ENCODE results near the gene KCNQ1.
A peak's percentile ranks its signal among the peaks of the same experiment; 100 is the strongest.

KCNQ1 gene

DNA sequence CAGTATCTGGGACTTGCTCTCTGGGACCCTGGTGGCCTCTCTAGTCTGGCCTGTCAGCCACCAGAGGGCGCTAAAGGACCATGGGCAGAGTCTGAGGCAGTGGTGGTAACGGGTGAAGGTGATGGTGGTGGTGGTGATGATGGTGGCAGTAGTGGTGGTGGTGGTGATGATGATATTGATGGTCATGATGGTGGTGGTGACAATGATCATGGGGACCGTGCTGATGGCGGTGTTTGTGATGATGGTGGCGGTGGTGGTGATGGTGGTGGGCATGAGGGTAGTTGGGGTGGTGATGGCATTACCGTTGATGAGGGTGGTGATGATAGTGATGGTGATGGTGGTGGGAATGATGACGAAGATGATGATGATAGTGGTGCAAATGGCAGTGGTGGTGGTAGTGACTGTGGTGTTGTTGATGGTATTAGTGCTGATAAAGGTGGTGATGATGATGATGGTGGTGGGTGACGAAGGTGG, 16.4 kb upstream of the KCNQ1 start:
- Histone ChIP-seq H3K27ac (ENCODE audit: low read depth, low read length, poor library complexity, severe bottlenecking) (no peak overlapping the region), H2AFZ (ENCODE audit: low read length) (no peak overlapping the region), H4K20me1 (ENCODE audit: insufficient read depth, low read length) (no peaks in the 10 kb centered on the region), H3K9me3 (ENCODE audit: low read length) (no peaks in the 10 kb centered on the region), H3K4me2 (ENCODE audit: low read length) (no peak overlapping the region), H3K4me3 (ENCODE audit: low read depth, low read length, poor library complexity, severe bottlenecking) (no peak overlapping the region), H3K4me1 (ENCODE audit: insufficient read depth, low read length, severe bottlenecking) (no peaks in the 10 kb centered on the region), H3K27me3 (ENCODE audit: insufficient read depth, low read length) (no peaks in the 10 kb centered on the region), H3K79me2 (ENCODE audit: insufficient read depth, low read length) (no peaks in the 10 kb centered on the region), H3K36me3 (ENCODE audit: insufficient read depth, low read length) (no peaks in the 10 kb centered on the region), H3K9me2 (ENCODE audit: low read depth, low read length) (no peaks in the 10 kb centered on the region), H3F3A (ENCODE audit: insufficient read depth, low read length) (no peaks in the 10 kb centered on the region), H3K9ac (ENCODE audit: low read length) (no peak overlapping the region)
- TF ChIP-seq EZH2 (IDR thresholded peaks at IDR 0.05; ENCODE audit: borderline replicate concordance, low read length): no peak
- TF ChIP-seq, protein P1, sequence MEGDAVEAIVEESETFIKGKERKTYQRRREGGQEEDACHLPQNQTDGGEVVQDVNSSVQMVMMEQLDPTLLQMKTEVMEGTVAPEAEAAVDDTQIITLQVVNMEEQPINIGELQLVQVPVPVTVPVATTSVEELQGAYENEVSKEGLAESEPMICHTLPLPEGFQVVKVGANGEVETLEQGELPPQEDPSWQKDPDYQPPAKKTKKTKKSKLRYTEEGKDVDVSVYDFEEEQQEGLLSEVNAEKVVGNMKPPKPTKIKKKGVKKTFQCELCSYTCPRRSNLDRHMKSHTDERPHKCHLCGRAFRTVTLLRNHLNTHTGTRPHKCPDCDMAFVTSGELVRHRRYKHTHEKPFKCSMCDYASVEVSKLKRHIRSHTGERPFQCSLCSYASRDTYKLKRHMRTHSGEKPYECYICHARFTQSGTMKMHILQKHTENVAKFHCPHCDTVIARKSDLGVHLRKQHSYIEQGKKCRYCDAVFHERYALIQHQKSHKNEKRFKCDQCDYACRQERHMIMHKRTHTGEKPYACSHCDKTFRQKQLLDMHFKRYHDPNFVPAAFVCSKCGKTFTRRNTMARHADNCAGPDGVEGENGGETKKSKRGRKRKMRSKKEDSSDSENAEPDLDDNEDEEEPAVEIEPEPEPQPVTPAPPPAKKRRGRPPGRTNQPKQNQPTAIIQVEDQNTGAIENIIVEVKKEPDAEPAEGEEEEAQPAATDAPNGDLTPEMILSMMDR (IDR thresholded peaks at IDR 0.05; ENCODE audit: low read length): peak; percentile 96

DNA sequence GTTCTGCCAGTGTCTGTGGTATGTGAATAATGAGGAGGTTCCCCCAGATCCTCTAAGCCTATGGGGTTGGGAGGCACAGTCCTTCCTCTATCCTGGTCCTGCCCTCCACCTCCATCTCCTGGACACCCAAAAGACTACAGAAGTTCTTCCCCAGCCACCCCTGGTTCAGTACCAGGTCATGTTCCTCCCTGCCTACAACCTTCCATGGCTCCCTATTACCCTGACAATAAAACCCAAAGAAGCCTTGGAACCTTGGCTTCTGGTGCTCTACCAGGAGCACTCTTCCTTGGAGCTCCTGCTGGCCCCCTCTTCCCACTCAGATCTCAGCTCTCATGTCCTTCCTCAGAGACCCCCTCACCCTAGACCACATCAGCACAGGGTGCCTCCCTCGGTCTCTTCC, 13.4 kb upstream of the KCNQ1 start:
- no peak overlapping the region for H3K4me2 ChIP-seq (ENCODE audit: low read length)
- H3K9ac ChIP-seq (ENCODE audit: low read length): no peak overlapping the region
- no peaks in the 10 kb centered on the region for H3K4me1 ChIP-seq (ENCODE audit: insufficient read depth, low read length, severe bottlenecking)
- H3K9me2 ChIP-seq (ENCODE audit: low read depth, low read length): no peaks in the 10 kb centered on the region
- no peaks in the 10 kb centered on the region for H4K20me1 ChIP-seq (ENCODE audit: insufficient read depth, low read length)
- no peaks in the 10 kb centered on the region for H3F3A ChIP-seq (ENCODE audit: insufficient read depth, low read length)
- no peaks in the 10 kb centered on the region for H3K36me3 ChIP-seq (ENCODE audit: insufficient read depth, low read length)
- no peak overlapping the region for H3K27ac ChIP-seq (ENCODE audit: low read depth, low read length, poor library complexity, severe bottlenecking)
- TF ChIP-seq, protein P1 (IDR thresholded peaks at IDR 0.05; ENCODE audit: low read length): no peak
- no peak for TF ChIP-seq EZH2 (IDR thresholded peaks at IDR 0.05; ENCODE audit: borderline replicate concordance, low read length)
- H3K4me3 ChIP-seq (ENCODE audit: low read depth, low read length, poor library complexity, severe bottlenecking): no peak overlapping the region
- H3K9me3 ChIP-seq (ENCODE audit: low read length): no peaks in the 10 kb centered on the region
- no peaks in the 10 kb centered on the region for H3K27me3 ChIP-seq (ENCODE audit: insufficient read depth, low read length)
- no peaks in the 10 kb centered on the region for H3K79me2 ChIP-seq (ENCODE audit: insufficient read depth, low read length)
- no peak overlapping the region for H2AFZ ChIP-seq (ENCODE audit: low read length)

DNA sequence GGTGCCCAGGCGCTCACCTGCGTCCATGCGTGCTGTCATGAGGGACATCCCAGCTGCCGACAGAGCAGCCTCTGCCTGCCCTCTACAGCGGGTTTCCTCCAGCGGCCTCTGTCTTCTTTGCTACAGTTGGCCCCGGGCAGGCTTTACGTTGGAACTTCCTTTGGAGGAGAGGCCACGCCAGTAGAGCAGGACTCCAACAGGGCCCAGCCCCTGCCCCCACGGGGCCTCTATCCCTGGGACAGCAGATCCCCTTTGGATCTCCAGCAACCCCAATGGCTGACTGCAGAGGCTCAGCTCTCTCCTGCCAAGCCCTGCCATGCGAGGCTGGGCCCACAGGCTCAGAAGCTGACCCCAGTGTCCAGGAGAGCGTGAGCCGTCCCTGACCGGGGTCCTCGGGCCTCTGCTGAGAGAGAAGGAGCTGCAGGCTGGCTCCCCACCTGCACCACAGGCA, 12.6 kb upstream of the KCNQ1 start:
- Histone ChIP-seq H3K27ac (ENCODE audit: low read depth, low read length, poor library complexity, severe bottlenecking) (no peak overlapping the region), H3K4me2 (ENCODE audit: low read length) (no peak overlapping the region), H3K4me3 (ENCODE audit: low read depth, low read length, poor library complexity, severe bottlenecking) (no peak overlapping the region), H4K20me1 (ENCODE audit: insufficient read depth, low read length) (no peaks in the 10 kb centered on the region), H3K36me3 (ENCODE audit: insufficient read depth, low read length) (no peaks in the 10 kb centered on the region), H2AFZ (ENCODE audit: low read length) (no peak overlapping the region), H3K4me1 (ENCODE audit: insufficient read depth, low read length, severe bottlenecking) (no peaks in the 10 kb centered on the region), H3K9me3 (ENCODE audit: low read length) (no peaks in the 10 kb centered on the region), H3F3A (ENCODE audit: insufficient read depth, low read length) (no peaks in the 10 kb centered on the region), H3K9me2 (ENCODE audit: low read depth, low read length) (no peaks in the 10 kb centered on the region), H3K9ac (ENCODE audit: low read length) (no peak overlapping the region), H3K27me3 (ENCODE audit: insufficient read depth, low read length) (no peaks in the 10 kb centered on the region), H3K79me2 (ENCODE audit: insufficient read depth, low read length) (no peaks in the 10 kb centered on the region)
- no peak for TF ChIP-seq EZH2 (IDR thresholded peaks at IDR 0.05; ENCODE audit: borderline replicate concordance, low read length)
- TF ChIP-seq, protein P1 (IDR thresholded peaks at IDR 0.05; ENCODE audit: low read length): no peak
